Astrocyte (in vitro differentiated cells and primary cell): ENCODE results near the gene CRISPLD2. TPM values are rescaled to one million over a fixed set of nuclear protein-coding genes. Genes with fewer than 3 reads are reported as not detected.

Source experiments
- DNase-seq: peaks from one replicate; pipeline ENCODE4 v3.0.0-alpha.2; 2010; ENCODE audit warnings: low read depth
- FAIRE-seq: peaks from 2 replicates; lab custom pipeline; 2011; peaks lifted over from hg19 to GRCh38; lab: Jason Lieb, UNC
- H2AFZ ChIP-seq: 2 replicates; pipeline ENCODE4 v1.6.0; 2012; ENCODE audit warnings: low read depth, low read length, inconsistent platforms
- H3K27ac ChIP-seq: 2 replicates; pipeline ENCODE4 v1.5.1; 2011; ENCODE audit warnings: low read depth, low read length, inconsistent platforms
- H3K27me3 ChIP-seq: 2 replicates; pipeline ENCODE4 v1.6.0; 2011; ENCODE audit warnings: low read length, inconsistent platforms; ENCODE audit not compliant: insufficient read depth
- H3K36me3 ChIP-seq: 2 replicates; pipeline ENCODE4 v1.5.1; 2011; ENCODE audit warnings: low read length, inconsistent platforms; ENCODE audit not compliant: insufficient read depth
- H3K4me1 ChIP-seq: 2 replicates; pipeline ENCODE4 v1.5.1; 2011; ENCODE audit warnings: low read length, inconsistent platforms; ENCODE audit not compliant: insufficient read depth
- H3K4me2 ChIP-seq: 2 replicates; pipeline ENCODE4 v1.6.0; 2012; ENCODE audit warnings: low read length, inconsistent platforms
- H3K4me3 ChIP-seq: 2 replicates; pipeline ENCODE4 v1.5.1; 2011; ENCODE audit warnings: low read depth, mild to moderate bottlenecking, low read length, inconsistent platforms; ENCODE audit not compliant: insufficient read depth
- H3K79me2 ChIP-seq: 2 replicates; pipeline ENCODE4 v1.6.0; 2012; ENCODE audit warnings: mild to moderate bottlenecking, low read length, inconsistent platforms; ENCODE audit not compliant: insufficient read depth
- H3K9ac ChIP-seq: 2 replicates; pipeline ENCODE4 v1.6.0; 2012; ENCODE audit warnings: mild to moderate bottlenecking, low read length, inconsistent platforms
- H3K9me3 ChIP-seq: 2 replicates; pipeline ENCODE4 v1.5.1; 2012; ENCODE audit warnings: low read depth, mild to moderate bottlenecking, low read length, inconsistent platforms; ENCODE audit not compliant: insufficient read depth
- H4K20me1 ChIP-seq: 2 replicates; pipeline ENCODE4 v1.6.0; 2012; ENCODE audit warnings: low read length, inconsistent platforms; ENCODE audit not compliant: insufficient read depth
- H3K27ac Mint-ChIP-seq: one replicate; pipeline ENCODE4 v1.8.0; 2021; ENCODE audit warnings: mild to moderate bottlenecking, mixed read lengths; ENCODE audit not compliant: unreplicated experiment
- H3K27me3 Mint-ChIP-seq: one replicate; pipeline ENCODE4 v1.8.0; 2021; ENCODE audit warnings: low read depth, mixed read lengths; ENCODE audit not compliant: unreplicated experiment
- H3K36me3 Mint-ChIP-seq: one replicate; pipeline ENCODE4 v1.8.0; 2021; ENCODE audit warnings: low read depth, mixed read lengths; ENCODE audit not compliant: unreplicated experiment
- H3K4me1 Mint-ChIP-seq: one replicate; pipeline ENCODE4 v1.8.0; 2021; ENCODE audit warnings: low read depth, mixed read lengths; ENCODE audit not compliant: unreplicated experiment
- H3K4me3 Mint-ChIP-seq: one replicate; pipeline ENCODE4 v1.8.0; 2021; ENCODE audit warnings: mild to moderate bottlenecking, moderate library complexity, mixed read lengths; ENCODE audit not compliant: unreplicated experiment
- H3K9me3 Mint-ChIP-seq: one replicate; pipeline ENCODE4 v1.8.0; 2021; ENCODE audit warnings: mild to moderate bottlenecking, mixed read lengths; ENCODE audit not compliant: unreplicated experiment
- EZH2 ChIP-seq: IDR thresholded peaks from 2 replicates; pipeline ENCODE4 v1.6.1; 2012; ENCODE audit warnings: mild to moderate bottlenecking, low read length, inconsistent platforms; ENCODE audit not compliant: insufficient read depth
- total RNA-seq: library from RNA; stranded (reverse); gene quantifications from 2 replicates; pipeline ENCODE4 v1.2.1, GENCODE V29; 2021
- TF ChIP-seq, protein P1 (sequence below): IDR thresholded peaks from 2 replicates; pipeline ENCODE4 v1.5.1; 2011; ENCODE audit warnings: low read depth, mild to moderate bottlenecking, inconsistent platforms, low read length, moderate library complexity; ENCODE audit not compliant: insufficient read depth

CRISPLD2 gene
- total RNA-seq, 1 donor from 2014 or later, result 1.8 TPM

- Mint-ChIP-seq H3K9me3 (no peaks in the 10 kb centered on the region), H3K4me1 (peaks cover 16% of the 10 kb centered on the region), H3K4me3 (no peak overlapping the region), H3K27ac (no peak overlapping the region), H3K36me3 (no peaks in the 10 kb centered on the region), H3K27me3 (peaks cover 40% of the 10 kb centered on the region)
- DNase-seq (no peak), FAIRE-seq (no peak)
- Histone ChIP-seq H3K9ac (no peak overlapping the region), H3K4me1 (no peaks in the 10 kb centered on the region), H3K4me3 (no peak overlapping the region), H3K9me3 (no peaks in the 10 kb centered on the region), H3K4me2 (no peak overlapping the region), H3K27ac (no peak overlapping the region), H3K27me3 (peaks cover 33% of the 10 kb centered on the region), H3K36me3 (no peaks in the 10 kb centered on the region), H2AFZ (no peak overlapping the region), H4K20me1 (no peaks in the 10 kb centered on the region), H3K79me2 (no peaks in the 10 kb centered on the region)
- TF ChIP-seq, protein P1, sequence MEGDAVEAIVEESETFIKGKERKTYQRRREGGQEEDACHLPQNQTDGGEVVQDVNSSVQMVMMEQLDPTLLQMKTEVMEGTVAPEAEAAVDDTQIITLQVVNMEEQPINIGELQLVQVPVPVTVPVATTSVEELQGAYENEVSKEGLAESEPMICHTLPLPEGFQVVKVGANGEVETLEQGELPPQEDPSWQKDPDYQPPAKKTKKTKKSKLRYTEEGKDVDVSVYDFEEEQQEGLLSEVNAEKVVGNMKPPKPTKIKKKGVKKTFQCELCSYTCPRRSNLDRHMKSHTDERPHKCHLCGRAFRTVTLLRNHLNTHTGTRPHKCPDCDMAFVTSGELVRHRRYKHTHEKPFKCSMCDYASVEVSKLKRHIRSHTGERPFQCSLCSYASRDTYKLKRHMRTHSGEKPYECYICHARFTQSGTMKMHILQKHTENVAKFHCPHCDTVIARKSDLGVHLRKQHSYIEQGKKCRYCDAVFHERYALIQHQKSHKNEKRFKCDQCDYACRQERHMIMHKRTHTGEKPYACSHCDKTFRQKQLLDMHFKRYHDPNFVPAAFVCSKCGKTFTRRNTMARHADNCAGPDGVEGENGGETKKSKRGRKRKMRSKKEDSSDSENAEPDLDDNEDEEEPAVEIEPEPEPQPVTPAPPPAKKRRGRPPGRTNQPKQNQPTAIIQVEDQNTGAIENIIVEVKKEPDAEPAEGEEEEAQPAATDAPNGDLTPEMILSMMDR, result no peak
- no peak for TF ChIP-seq EZH2
These were observed 97.7 kb downstream of the CRISPLD2 start for GRCh38 chr16:84917492-84917891.

DNA sequence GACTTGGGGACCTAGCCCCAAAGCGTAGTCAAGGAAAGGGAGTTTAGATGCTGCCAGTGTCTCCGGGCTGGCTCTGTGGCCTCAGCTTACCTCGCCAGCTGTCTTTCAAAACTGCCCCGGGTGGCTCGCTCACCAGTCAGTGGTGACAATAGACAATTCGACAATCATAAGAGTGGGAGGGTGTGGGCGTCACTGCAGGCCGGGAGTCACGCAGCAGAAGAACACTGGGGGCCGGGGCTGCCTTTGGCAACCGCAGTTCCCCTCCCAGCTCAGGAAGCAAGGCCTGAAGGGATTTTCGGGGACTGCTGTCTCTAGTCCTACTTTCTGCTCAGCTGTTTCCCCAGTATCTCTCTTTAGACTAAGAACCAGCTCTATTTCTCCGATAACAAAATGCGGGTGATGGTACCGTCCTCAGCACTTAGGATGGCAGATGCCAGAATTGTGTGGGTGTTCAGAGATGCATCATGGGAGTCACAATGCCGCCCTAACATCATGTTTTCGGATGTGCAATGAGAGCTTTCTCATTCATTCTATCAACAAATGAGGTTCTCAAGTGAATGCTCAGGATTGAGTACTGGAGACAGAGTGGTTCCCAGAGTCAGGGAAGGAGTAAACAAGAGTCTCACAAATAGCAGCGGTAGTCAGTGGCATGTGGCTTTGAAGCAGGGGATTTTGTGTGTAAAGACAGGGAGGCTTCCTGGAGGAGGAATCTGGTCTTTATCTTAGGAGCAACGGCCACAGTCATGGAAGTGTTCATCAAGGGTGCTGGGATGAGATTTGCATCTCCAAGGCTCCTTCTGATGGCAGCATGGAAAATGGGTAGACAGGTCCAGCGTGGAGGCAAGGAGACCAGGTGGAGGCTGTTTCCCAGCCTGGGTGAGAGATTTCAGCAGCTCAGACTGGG, 98.5 kb downstream of the CRISPLD2 start:
- no peak overlapping the region for H2AFZ ChIP-seq

More for the DNA sequence above, 98.5 kb downstream of the CRISPLD2 start:
- Mint-ChIP-seq H3K4me1 (peaks cover 19% of the 10 kb centered on the region), H3K36me3 (no peaks in the 10 kb centered on the region), H3K4me3 (no peak overlapping the region), H3K27ac (no peak overlapping the region), H3K9me3 (no peaks in the 10 kb centered on the region), H3K27me3 (peaks cover 40% of the 10 kb centered on the region)
- Histone ChIP-seq H3K4me2 (no peak overlapping the region), H3K9me3 (no peaks in the 10 kb centered on the region), H3K4me1 (peaks cover 3% of the 10 kb centered on the region), H3K9ac (no peak overlapping the region), H3K79me2 (no peaks in the 10 kb centered on the region), H4K20me1 (no peaks in the 10 kb centered on the region), H3K27ac (no peak overlapping the region), H3K27me3 (peaks cover 33% of the 10 kb centered on the region), H3K4me3 (no peak overlapping the region), H3K36me3 (no peaks in the 10 kb centered on the region)
- DNase-seq, result no peak
- no peak for FAIRE-seq
- TF ChIP-seq, protein P1, result no peak
- TF ChIP-seq EZH2, result no peak
